GM18868 (cell line): ENCODE data around the gene HNMT.
"Not testable (repeated sequence)": the region's sequence is repeated elsewhere in the genome, so short reads cannot be mapped to it uniquely, and the experiment has no call there.

Experiments
- ATAC-seq: cut with Tn5 transposase; IDR thresholded peaks from one replicate; pipeline ENCODE4 v1.9.1; 2021; ENCODE audit warnings: mild to moderate bottlenecking, moderate library complexity; ENCODE audit not compliant: unreplicated experiment

The HNMT gene

DNA sequence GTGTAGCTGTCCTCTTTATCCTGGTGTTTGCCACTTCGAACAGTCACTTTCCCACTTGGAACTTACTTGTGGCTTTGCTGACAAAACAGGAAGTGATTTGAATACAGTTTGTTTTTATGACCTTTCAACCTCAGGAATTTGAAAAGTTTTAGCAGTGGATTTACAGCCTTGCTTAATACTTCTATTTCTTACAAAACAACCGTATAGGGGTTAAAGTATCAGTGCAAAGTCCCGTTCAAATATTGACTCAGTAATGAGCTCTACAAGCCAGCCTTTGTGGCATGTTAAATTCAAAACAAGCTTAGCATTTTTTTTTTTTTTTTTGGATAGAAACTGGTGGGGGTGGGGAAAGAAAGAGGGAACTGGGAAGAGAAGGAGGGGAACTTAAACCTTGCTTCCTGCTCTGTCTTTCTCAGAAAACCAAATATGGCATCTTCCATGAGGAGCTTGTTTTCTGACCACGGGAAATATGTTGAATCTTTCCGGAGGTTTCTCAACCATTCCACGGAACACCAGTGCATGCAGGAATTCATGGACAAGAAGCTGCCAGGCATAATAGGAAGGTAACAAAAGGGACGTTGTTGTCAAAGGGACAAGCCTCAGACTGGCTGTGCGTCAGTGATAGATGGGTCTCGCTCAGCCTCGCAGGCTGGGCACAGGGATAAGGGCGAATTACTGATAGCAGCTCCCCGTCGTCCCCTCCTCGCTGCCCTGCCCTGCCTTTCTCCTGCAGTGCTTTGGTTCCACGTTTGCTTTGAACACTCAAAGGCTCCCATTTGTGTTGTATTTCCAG is at the start of gene HNMT:
HNMT (plus strand) TSS at position 408 of the 793 bp plus-strand sequence; CDS start at position 427, 19 bp downstream.
- ATAC-seq = no peak

DNA sequence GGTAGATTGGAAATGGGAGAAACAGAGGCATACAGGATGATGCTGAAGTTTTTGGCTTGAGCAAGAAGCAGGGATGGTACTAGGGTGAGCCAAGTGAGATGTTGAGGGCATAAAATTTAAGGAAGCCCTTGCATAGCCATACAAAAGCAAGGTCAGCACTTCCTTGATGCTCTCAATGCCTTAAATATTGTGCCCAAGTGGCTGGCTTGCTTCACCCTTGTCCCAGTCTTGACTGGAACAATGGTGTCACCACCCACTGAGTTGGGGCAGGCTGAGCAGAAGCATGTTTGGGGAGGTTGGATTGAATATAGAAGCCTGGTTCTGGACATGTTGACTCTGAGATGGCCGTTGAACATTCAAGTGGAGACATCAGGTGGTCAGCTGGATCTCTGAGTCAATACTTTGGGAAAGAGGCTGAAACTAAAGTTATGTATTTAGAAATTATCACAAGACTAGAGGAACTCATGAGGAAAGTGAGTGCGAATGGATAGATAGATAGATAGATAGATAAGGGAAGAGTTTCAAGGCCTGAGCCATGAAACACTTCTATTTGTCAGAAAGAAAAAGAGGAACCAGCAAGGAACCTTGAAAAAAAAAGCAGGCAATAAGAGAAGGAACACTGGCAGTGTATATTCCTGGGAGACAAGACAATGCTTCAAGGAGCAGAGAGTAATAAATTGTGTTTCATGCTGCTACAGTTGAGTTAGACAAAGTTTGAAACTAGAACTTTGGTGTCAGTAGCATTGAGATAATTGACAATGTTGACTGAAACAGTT is 43.0 kb upstream of the HNMT start:
- no peak for ATAC-seq

DNA sequence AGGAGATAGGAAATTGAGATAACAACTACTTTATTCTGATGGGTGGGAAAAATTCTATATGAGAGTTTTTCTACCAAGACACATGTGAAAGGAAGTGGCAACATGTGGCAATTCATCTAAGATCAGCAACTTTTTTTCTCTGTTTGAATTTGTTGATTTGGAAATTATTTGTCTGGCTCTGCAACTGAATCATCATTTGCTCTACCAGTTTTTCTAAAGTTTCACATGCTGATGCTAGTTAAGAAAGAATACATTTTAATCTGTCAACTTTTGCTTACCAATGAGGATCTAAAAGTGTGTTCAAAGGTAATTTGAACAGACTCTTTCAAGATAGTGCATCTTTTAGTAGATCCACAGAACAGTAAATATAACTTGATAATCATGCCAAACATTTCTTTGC is 42.1 kb upstream of the HNMT start:
- not testable (repeated sequence) for ATAC-seq

DNA sequence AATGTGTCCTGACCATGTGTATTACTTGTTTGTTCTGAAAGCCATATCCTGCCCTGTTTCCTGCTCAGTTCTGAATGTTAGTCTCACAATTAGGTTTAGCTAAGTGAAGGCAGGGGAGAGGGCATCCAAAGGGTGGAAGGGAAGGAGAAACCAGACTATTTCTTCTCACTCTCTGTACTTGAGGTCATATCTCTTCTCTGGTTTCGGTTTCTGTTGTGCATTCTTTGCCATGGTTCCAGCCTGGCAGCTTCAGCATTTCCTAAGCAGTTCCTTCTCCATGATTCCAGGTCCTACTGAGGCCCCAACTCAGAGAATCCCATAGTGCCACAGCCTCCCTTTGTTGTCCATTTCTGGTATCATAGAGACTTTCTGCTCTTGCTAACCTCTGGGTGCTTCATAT is 40.3 kb upstream of the HNMT start:
- ATAC-seq = no peak

DNA sequence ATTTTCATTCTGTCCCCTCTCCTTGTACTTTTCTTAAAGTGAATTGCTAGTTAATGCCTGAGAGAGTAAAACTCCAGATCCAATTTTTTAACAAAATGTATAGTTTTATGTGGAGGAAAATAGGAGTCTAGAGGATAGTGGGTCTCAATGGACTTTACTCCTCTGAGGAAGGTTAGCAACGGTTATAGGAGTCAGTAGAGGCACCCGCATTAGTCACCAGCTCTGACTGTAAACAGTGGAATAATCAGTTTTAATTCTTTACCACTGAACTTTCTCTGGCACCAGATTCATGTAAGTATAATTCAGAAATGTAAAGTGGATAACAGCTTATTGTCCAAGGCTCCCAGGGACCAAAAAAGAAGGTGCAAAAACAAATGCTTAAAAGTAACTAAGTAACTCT is 38.7 kb upstream of the HNMT start:
- no peak for ATAC-seq

DNA sequence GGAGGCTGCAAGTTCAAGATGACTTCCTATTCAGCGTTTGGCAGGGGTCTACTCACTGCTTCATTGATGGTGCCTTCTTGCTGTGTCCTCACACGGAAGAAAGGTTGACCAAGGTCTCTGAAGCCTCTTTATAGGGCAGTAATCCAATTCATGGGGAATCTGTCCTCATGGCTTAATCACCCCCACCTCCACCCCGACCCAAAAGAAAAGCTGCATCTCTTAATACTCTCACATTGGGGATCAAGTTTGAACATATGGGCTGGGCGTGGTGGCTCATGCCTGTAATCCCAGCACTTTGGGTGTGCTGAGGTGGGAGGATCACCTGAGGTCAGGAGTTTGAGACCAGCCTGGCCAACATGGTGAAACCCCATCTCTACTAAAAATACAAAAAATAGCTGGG is 36.4 kb upstream of the HNMT start:
- ATAC-seq = no peak

DNA sequence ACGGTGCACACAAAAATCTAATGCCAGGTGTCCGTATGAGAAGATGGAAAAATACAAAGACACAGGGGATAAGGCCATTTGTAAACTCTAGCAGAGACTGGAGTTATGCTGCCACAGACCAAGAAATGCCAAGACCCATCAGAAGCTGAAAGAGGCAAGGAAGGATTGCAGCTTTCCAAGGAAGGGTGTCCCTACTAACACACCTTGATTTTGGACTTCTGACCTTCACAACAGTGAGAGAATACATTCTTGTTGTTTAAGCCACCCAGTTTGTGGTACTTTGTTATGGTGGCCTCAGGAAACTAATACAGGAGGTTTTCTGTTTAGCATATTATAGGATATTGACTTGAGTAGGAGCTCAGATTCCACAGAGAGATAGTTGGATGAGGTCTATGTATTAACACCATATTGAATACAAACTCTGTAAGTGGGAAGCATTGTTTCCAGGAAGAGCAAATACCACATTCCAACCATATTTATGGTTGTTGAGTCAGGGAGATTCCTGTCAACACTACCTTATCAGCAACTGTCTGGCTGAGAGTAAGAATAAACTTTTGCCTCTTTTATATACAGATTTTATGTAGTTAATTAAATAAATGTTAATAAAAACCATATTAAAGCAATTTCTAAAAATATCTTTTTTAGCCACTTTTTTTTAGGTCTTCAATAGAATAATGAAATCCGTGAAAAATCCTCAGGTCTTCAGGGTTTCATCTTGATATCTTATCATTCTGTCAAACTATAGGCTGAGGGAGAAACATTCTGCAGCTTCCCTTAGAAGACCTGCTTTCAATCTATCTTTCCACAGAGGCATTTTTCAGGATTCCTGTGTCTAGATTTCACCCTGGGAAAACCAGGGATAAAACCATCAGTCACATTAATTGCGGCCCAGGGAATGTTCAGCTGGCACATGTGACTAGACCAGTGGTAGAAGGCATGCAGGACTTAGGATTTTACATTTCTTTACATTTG is 35.4 kb upstream of the HNMT start:
- ATAC-seq = no peak

DNA sequence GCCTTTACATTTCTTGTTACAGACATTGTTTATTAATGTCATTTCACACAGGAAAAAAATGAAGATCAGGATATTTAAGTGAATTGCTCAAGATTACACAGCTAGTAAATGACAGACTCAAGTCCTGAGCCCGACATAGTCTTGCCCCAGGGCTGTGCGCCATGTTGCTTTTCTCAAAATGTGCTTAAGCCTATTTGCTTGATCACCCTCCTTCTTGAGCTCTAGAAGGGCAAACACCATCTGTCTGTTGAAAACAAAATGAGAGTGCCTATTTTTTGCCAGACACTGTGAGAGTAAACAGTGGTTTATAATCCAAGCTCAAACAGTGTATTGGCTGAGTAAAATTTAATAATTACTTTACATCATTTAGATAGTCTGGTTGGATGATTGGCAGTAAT is 34.8 kb upstream of the HNMT start:
- ATAC-seq = no peak

DNA sequence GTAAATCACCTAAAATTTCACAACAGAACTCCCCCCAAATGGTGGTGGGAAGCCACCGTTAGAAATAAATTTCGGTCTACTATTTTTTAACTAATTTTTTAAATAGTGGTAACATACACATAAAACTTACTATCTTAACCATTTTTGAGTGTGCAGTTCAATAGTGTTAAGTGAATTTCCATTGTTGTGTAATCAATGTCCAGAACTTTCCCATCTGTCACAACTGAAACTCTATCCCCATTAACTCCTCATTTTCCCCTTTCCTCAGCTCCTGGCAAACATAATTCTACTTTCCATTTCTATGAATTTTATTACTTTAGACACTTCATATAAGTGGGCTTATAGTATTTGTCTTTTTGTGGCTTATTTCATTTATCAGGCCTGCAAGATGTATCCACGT is 34.1 kb upstream of the HNMT start:
- no peak for ATAC-seq

DNA sequence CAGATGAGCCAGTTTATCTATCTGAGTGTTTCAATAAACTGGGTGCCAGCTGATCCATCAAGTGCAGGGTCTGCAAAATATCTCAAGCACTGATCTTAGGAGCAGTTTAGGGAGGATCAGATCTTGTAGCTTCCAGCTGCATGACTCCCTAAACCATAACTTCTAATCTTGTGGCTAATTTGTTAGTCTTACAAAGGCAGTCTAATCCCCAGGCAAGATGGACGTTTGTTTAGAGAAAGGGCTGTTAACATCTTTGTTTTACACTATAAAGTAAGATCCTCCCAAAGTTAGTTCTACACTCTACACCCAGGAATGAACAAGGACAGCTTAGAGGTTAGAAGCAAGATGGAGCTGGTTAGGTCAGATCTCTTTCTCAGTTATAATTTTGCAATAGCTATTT is 28.7 kb upstream of the HNMT start:
- no peak for ATAC-seq

DNA sequence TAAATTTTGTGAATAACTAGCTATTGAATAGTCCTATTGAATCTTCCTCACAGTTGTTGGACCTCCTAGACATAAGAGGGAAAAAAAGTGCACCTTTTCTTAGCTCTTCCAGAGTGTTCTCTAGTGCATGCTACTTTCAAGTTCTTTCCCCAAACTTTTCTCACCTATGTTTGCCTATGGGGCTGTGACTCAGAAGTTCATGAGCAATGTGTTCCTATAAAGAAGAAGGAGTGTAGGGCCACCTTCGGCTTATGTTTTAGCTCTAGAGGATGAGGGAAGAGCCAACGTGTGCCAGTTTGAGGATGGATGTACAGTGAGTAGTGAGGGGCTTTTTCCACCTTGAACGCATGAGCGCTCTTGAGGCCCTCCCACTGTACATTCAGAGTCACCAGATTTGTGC is 27.0 kb upstream of the HNMT start:
- ATAC-seq = peak; percentile 63

DNA sequence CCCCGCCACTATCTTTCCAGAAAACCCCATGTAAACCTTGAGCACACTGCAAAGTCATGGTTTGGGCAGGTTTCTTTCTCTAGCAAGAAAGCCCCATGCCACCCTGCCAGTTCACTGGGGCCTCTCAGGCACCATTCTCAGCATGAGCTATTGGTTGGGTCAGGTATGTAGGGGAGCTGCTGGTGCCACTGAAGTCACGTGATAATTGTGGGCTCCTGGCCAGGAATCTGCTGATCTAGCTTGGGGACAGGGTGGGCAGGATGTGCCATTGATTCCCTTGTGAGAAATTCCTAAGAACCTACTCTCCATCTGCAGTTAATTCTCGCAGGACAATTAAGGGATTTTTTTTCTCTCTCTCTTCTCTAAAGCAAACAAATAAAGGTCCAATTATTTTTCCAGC is 26.5 kb upstream of the HNMT start:
- ATAC-seq = peak; percentile 55

DNA sequence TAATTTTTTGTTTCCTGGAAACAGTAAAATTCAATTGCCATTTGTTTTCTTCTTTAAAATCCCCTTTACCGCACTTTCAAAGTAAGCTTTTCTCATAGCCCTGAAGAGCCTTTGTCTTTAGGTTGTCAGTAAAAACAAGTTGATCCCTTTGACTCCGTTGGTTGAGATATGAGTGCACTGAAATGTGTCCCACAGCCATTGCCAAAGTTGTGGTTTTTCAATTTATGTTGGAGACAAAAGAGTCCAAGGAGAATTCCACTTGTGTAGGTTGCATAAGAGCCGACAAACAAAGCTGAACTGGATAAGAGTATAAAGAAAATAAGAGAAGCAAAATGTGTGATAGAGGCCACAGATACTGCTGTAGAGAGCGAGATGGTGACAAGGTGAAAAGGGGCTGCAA is 26.1 kb upstream of the HNMT start:
- no peak for ATAC-seq

DNA sequence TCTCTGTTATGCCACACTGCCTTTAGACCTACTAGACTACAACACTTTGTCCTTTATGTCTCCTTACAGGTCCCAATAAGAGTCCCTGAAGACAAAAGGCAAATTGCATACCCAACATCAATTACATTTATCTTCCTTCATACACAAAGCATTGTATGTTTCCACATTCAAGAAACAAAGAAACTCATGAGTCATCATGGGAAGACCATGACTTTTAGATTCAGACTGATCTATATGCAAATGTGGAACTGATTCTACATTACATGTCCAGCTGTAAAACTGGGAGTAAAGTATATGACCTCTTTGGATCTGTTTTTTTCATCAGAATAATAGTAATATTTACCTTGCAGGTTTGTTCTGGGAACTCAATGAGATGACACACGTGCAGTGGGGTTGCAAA is 25.2 kb upstream of the HNMT start:
- ATAC-seq = no peak

DNA sequence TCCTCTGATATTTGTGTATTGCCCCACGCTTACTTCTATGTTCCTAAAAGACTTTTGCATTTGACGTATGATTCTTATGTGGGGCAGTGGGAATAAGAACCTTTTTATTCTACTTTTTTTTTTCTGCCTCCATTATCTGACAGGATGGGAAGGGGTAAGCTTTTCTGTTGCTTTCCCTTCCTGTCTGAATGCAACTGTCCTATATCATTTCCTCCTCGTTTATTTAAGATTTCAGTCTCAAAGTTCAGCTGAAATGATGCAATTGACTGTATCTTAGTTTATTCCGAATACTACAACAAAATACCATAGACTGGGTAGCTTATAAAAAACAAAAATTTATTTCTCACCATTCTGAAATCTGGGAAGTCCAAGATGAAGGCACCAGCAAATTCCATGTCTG is 24.1 kb upstream of the HNMT start:
- no peak for ATAC-seq

DNA sequence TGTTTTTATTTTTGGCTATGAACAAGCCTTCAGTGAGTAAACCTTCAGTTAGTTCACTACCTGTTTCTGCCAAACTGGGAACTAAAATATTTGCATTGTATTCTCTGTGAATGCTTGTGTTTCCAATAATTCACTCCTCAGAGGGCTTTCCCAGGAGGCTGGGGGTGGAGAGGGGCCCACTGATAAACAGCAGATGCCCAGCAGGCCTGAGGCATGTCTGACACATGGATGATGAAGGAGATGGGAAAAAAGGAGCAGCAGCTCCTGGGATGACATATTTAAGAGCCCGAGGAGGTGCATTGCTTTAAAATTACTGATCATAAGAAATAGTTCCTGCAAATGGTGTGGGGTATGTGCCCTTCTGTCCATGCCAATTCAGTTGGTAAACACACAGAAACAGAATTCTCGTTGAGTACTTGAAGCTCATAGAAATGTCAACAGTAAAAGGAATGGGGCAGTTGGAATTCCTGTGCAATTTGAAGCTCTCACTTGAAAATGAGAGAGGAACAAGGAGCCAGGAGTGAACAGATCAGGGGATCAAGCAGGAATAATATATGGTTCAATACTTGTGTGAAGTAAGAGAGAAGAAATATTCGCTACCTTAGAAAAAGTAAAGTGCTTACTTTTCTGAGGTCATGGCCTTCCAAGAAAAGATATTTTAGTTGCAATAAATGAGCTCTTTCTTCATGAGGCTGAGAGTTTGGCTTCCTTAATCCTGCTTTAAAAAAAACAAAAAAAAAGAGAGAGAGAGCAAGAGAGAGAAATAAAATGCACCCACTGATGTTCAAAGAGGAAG is 22.0 kb upstream of the HNMT start:
- ATAC-seq = no peak

DNA sequence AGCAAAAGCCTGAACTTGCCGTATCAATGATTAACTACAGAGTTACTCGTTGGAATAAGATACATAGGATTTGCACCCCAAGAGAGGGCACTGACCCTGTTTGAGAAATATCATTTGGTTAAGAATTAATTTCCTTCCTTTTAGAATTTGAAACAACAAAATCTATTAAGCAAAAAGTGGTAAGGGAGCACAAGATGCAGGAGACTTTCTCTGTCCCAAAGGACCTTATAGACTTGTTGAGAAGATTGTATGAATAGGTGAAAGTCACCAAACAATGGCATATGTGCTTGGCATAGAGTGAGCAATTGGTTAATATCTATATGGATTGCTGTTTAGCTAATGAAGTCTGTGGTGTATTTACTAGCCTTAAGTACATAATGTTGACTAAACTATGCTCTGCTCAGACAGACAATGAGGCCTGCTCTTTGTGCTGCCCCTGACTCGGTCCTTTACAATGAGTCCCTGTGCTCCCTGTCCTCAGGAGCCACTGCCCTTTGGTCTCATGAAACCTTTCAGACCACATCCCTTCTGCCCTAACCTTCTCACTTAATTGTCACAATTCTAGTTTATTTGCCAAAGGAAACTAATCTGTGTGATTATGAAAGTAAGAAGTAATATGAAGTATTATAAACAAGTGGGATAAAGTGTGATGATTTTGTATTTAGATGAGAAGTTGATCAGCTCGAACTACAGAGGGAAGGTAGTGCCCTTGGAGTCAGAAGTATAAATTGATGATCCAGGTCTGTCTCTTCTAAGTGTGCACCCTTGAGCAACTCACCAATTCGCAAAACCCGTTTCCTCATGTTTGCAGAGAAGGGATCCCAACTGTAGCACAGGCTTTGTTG is 21.2 kb upstream of the HNMT start:
- no peak for ATAC-seq

DNA sequence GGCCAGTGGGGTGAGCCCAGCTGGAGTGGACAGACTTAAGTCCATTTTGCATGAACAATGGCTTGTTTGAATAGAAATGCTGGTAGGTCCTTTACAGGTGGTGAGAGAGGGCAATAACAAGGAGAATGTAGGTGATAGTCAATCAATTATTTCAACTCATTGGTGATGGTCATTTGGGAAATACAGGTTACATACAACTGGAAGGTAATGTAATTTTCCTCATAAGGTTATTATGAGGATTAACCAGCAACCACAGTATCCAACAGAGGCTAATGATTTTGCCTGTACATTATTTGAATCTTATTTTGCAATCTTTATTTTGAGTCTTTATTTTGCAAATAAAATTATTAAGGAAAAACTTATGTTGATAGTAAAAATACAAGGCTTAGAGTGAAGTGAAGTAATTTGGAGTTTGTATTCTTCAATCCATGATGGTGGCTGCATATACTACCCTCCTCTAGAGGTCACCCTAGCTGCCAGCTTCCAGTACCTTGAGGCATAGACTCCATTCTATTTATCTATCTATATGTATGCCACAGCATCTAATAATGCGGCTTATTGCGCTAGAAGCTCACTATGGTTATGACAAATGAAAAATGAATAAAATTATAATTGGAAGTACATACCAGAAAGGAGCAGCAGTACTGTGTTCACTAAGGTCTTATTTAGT is 20.5 kb upstream of the HNMT start:
- ATAC-seq = no peak

DNA sequence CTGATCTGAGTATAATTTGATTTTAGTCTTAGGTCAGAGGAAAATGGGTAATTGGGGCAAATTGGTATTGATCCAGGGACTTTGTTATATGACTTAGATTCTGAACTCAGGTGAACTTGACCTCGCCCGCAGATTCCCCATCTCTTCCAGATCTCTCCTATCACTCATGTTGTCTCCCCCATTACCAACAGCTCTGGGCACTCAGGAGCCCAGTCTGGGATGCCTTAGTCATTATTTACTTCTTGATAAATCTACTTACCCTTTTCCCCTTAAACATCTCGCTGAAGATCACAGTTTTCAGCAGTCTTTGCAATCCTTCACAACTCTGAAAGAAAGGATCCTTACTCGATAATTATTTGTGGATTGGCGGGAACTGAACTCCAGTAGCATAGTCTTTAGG is 19.6 kb upstream of the HNMT start:
- ATAC-seq = no peak
